CD14-positive monocyte (primary cell): ENCODE results near the gene MEGF6. TPM values are rescaled to one million over a fixed set of nuclear protein-coding genes. Genes with fewer than 3 reads are reported as not detected.

Experiments used
- DNase-seq, 3 donors: peaks; one replicate each; pipeline ENCODE4 v3.0.0-alpha.2; 2011 to 2022
- H2AFZ ChIP-seq: 2 replicates; pipeline ENCODE4 v1.6.0; 2012; ENCODE audit warnings: mild to moderate bottlenecking, low read depth, low read length, inconsistent platforms; ENCODE audit not compliant: insufficient read depth, poor library complexity, severe bottlenecking
- H3K27ac ChIP-seq, 2 donors: 1 replicate in 1 of 2; 2 replicates in 1 of 2; pipeline ENCODE4 v1.5.1; 2012 to 2013; ENCODE audit warnings: low read length in 2 of 2, control low read depth in 1 of 2, inconsistent platforms in 1 of 2, low read depth in 1 of 2, mild to moderate bottlenecking in 1 of 2
- H3K27me3 ChIP-seq, 2 donors: one replicate each; pipeline versions ENCODE4 v1.6.0 to v1.6.1; 2011 to 2013; ENCODE audit warnings: low read length in 2 of 2; ENCODE audit not compliant: control insufficient read depth in 2 of 2, insufficient read depth in 2 of 2
- H3K36me3 ChIP-seq, 2 donors: replicated peaks in 1 of 2; 1 replicate in 1 of 2; 2 replicates in 1 of 2; pipeline versions ENCODE4 v1.5.1 to v1.6.1; 2012 to 2013; ENCODE audit warnings: low read length in 2 of 2, control low read depth in 1 of 2, inconsistent platforms in 1 of 2, mild to moderate bottlenecking in 1 of 2; ENCODE audit not compliant: insufficient read depth in 2 of 2, control insufficient read depth in 1 of 2
- H3K4me1 ChIP-seq, 2 donors: 1 replicate in 1 of 2; 2 replicates in 1 of 2; pipeline versions ENCODE4 v1.5.1 to v1.6.1; 2012 to 2013; ENCODE audit warnings: low read length in 2 of 2, control low read depth in 1 of 2, inconsistent platforms in 1 of 2, mild to moderate bottlenecking in 1 of 2, moderate library complexity in 1 of 2; ENCODE audit not compliant: insufficient read depth in 2 of 2, control insufficient read depth in 1 of 2
- H3K4me2 ChIP-seq: replicated peaks from 2 replicates; pipeline ENCODE3; 2012; ENCODE audit warnings: low read length, moderate library complexity, mild to moderate bottlenecking; ENCODE audit not compliant: poor library complexity, severe bottlenecking; ENCODE audit errors: extremely low read depth
- H3K4me3 ChIP-seq, 3 experiments: fragments of 200-600 bp in 1 of 3; sonication (generic) in 1 of 3; replicated peaks in 1 of 3; 1 replicate in 2 of 3; 2 replicates in 1 of 3; pipeline ENCODE4 v1.5.1; 2011 to 2013; ENCODE audit warnings: low read length in 3 of 3, mild to moderate bottlenecking in 3 of 3, control low read depth in 2 of 3, low read depth in 2 of 3, inconsistent platforms in 1 of 3, moderate library complexity in 1 of 3
- H3K79me2 ChIP-seq: 2 replicates; pipeline ENCODE4 v1.6.0; 2012; ENCODE audit warnings: mild to moderate bottlenecking, control low read depth, inconsistent platforms, low read length, moderate library complexity; ENCODE audit not compliant: insufficient read depth
- H3K9ac ChIP-seq: 2 replicates; pipeline ENCODE4 v1.6.0; 2017; ENCODE audit warnings: low read length, mild to moderate bottlenecking; ENCODE audit not compliant: insufficient read depth, poor library complexity, severe bottlenecking
- H3K9me3 ChIP-seq, 2 donors: replicated peaks in 1 of 2; 1 replicate in 1 of 2; 2 replicates in 1 of 2; pipeline versions ENCODE4 v1.5.1 to v1.6.1; 2012 to 2013; ENCODE audit warnings: low read length in 2 of 2, control low read depth in 1 of 2; ENCODE audit not compliant: control insufficient read depth in 1 of 2, insufficient read depth in 1 of 2
- H4K20me1 ChIP-seq: 2 replicates; pipeline ENCODE4 v1.6.0; 2012; ENCODE audit warnings: mild to moderate bottlenecking, low read length, control low read depth, moderate library complexity; ENCODE audit not compliant: insufficient read depth
- H3K27ac Mint-ChIP-seq, 7 donors: one replicate each; pipeline ENCODE4 v1.8.0; 2020; ENCODE audit warnings: mild to moderate bottlenecking in 7 of 7, mixed read lengths in 7 of 7, moderate library complexity in 6 of 7, inconsistent platforms in 2 of 7
- H3K27me3 Mint-ChIP-seq, 3 donors: one replicate each; pipeline ENCODE4 v1.8.0; 2021 to 2022; ENCODE audit warnings: low read depth in 3 of 3, mild to moderate bottlenecking in 3 of 3, mixed read lengths in 3 of 3, moderate library complexity in 3 of 3, inconsistent platforms in 1 of 3
- H3K36me3 Mint-ChIP-seq, 2 donors: one replicate each; pipeline ENCODE4 v1.8.0; 2020; ENCODE audit warnings: mixed read lengths in 2 of 2, inconsistent platforms in 1 of 2, mild to moderate bottlenecking in 1 of 2
- H3K4me1 Mint-ChIP-seq: one replicate; pipeline ENCODE4 v1.8.0; 2020; ENCODE audit warnings: mild to moderate bottlenecking, mixed read lengths
- H3K4me3 Mint-ChIP-seq, 2 donors: one replicate each; pipeline ENCODE4 v1.8.0; 2020; ENCODE audit warnings: mild to moderate bottlenecking in 2 of 2, mixed read lengths in 2 of 2, moderate library complexity in 1 of 2
- H3K9me3 Mint-ChIP-seq, 7 donors: one replicate each; pipeline ENCODE4 v1.8.0; 2020 to 2022; ENCODE audit warnings: mixed read lengths in 7 of 7, mild to moderate bottlenecking in 6 of 7, moderate library complexity in 6 of 7, inconsistent platforms in 2 of 7
- WGBS: methylation state at CpG from one replicate; pipeline ENCODE4 v1.1.5; 2013; ENCODE audit warnings: missing lambda C conversion rate; ENCODE audit not compliant: insufficient coverage; 5-methylcytosine and 5-hydroxymethylcytosine counted together
- intact Hi-C, 2 donors: fragments of 100-400 bp; cut with micrococcal nuclease; formaldehyde crosslinking; loops; one replicate each; pipeline versions ENCODE4 v1.15.0 to v1.15.1; 2023
- polyA plus RNA-seq, 3 donors: library from polyadenylated mRNA; depleted of rRNA in 1 of 3; unstranded in 2 of 3; stranded (reverse) in 1 of 3; fragments of 300-500 nt in 2 of 3; fragments of >200 nt in 1 of 3; fragmentation: Illumina TruSeq in 2 of 3; gene quantifications; 1 replicate in 2 of 3; 2 replicates in 1 of 3; pipeline ENCODE4 v1.2.3, GENCODE V29; 2012 to 2021
- TF ChIP-seq, protein P1 (sequence below): fragments of 200-600 bp; IDR thresholded peaks from one replicate; pipeline ENCODE4 v1.8.0; 2022; ENCODE audit warnings: antibody characterized with exemption, mild to moderate bottlenecking

MEGF6 gene
- polyA plus RNA-seq, 3 donors = 0.39 to 3.8 (median 1.2) TPM

DNA sequence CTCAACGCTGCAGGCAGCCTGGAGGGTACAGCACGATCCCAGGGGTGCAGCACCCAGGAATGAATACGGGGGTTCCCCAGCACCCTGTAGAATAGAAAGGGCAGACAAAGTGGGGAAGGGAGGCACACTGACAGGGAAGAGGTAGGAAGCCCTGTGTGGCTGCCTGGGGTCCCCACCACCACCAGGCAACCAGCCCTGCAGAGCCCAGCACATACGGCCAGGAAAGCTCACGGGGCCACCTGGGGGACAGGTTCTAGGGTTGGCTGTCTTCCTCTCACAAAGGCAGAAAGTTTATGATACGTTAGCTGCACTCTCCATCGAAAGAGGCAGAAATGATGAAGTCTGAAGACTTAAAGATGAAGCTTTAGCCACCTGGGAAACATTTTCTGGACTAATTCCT lies 104.4 kb downstream of the MEGF6 start:
- Mint-ChIP-seq H3K27me3 (peaks cover 0 to 5% (median 3%) of the 10 kb centered on the region in 3 donors), H3K4me3 (no peak overlapping the region), H3K4me1 (no peaks in the 10 kb centered on the region), H3K36me3 (peaks cover 0 to 3% of the 10 kb centered on the region in 2 donors), H3K27ac (no peak overlapping the region), H3K9me3 (peaks cover 0 to under 1% (median 0%) of the 10 kb centered on the region in 7 donors)
- Histone ChIP-seq H3K4me3 (no peak overlapping the region), H3K79me2 (no peaks in the 10 kb centered on the region), H4K20me1 (no peaks in the 10 kb centered on the region), H2AFZ (no peak overlapping the region), H3K27me3 (no peaks in the 10 kb centered on the region), H3K4me1 (no peaks in the 10 kb centered on the region), H3K9ac (no peak overlapping the region), H3K4me2 (no peak overlapping the region), H3K27ac (no peak overlapping the region), H3K9me3 (no peaks in the 10 kb centered on the region), H3K36me3 (no peaks in the 10 kb centered on the region)
- TF ChIP-seq, protein P1, sequence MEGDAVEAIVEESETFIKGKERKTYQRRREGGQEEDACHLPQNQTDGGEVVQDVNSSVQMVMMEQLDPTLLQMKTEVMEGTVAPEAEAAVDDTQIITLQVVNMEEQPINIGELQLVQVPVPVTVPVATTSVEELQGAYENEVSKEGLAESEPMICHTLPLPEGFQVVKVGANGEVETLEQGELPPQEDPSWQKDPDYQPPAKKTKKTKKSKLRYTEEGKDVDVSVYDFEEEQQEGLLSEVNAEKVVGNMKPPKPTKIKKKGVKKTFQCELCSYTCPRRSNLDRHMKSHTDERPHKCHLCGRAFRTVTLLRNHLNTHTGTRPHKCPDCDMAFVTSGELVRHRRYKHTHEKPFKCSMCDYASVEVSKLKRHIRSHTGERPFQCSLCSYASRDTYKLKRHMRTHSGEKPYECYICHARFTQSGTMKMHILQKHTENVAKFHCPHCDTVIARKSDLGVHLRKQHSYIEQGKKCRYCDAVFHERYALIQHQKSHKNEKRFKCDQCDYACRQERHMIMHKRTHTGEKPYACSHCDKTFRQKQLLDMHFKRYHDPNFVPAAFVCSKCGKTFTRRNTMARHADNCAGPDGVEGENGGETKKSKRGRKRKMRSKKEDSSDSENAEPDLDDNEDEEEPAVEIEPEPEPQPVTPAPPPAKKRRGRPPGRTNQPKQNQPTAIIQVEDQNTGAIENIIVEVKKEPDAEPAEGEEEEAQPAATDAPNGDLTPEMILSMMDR = no peak
- 90% methylated on average over 4 of the region's 7 CpGs for WGBS
- DNase-seq = no peak
- intact Hi-C loops = no loop called here

DNA sequence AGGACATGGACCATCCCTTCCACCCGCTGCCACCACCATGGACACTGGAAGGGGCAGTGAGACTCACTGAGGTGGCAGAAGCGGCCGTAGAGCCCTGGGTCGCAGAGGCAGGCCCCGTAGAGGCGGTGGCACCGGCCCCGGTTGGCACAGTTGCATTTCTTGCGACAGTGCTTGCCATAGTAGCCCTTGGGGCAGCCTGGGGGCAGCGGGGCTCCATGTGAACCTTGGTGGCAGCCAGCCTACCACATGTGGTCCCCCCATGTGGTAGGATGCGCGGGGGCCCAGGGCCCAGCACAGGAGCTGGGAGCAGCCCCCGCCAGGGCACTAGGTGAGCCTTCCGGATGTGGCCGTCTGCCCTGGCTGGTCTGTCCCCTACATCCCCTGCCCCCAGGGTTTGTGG lies 105.3 kb downstream of the MEGF6 start:
- Histone ChIP-seq H3K4me2 (no peak overlapping the region), H4K20me1 (no peaks in the 10 kb centered on the region), H3K36me3 (no peaks in the 10 kb centered on the region), H3K27ac (no peak overlapping the region), H3K4me1 (no peaks in the 10 kb centered on the region), H3K9me3 (no peaks in the 10 kb centered on the region), H3K9ac (no peak overlapping the region), H3K4me3 (no peak overlapping the region), H2AFZ (no peak overlapping the region), H3K79me2 (no peaks in the 10 kb centered on the region), H3K27me3 (no peaks in the 10 kb centered on the region)
- TF ChIP-seq, protein P1 = no peak
- intact Hi-C loops = no loop called here
- DNase-seq = no peak
- peaks cover 0 to 3% (median 3%) of the 10 kb centered on the region in 3 donors for H3K27me3 Mint-ChIP-seq
- no peak overlapping the region for H3K4me3 Mint-ChIP-seq
- H3K36me3 Mint-ChIP-seq = peaks cover 0 to 3% of the 10 kb centered on the region in 2 donors
- peaks cover 0 to 2% (median 0%) of the 10 kb centered on the region in 7 donors for H3K9me3 Mint-ChIP-seq
- no peak overlapping the region for H3K27ac Mint-ChIP-seq
- 98% methylated on average over 13 of the region's 15 CpGs for WGBS
- no peaks in the 10 kb centered on the region for H3K4me1 Mint-ChIP-seq
